MCF 10A (cell line): Measurements from ENCODE around the gene PYCARD. TPM values are rescaled to one million over a fixed set of nuclear protein-coding genes. Genes with fewer than 3 reads are reported as not detected.
A peak's percentile ranks its signal among the peaks of the same experiment; 100 is the strongest.

ENCODE experiments used
- BruUV-seq: library from RNA; stranded (reverse); fragments of 400-500 nt; replicated peaks from 2 replicates; lab custom pipeline; 2021; lab: Mats Ljungman, UMichigan
- CTCF ChIA-PET: fragments of 300-600 bp; sonication (Branson Sonifier 250); formaldehyde crosslinking; extraction: SDS; loops from one replicate; lab custom pipeline; 2021; ENCODE audit warnings: antibody characterized with exemption, inconsistent platforms; lab: Yijun Ruan, JAX
- POLR2A ChIA-PET: fragments of 300-600, 350-650 bp; sonication (Branson Sonifier 250); formaldehyde crosslinking; extraction: SDS; loops from one replicate; lab custom pipeline; 2020; ENCODE audit warnings: antibody characterized with exemption, inconsistent platforms; lab: Yijun Ruan, JAX
- DNase-seq: peaks from one replicate; pipeline ENCODE4 v3.0.0-alpha.2; 2018; ENCODE audit not compliant: unreplicated experiment
- H3K27ac Mint-ChIP-seq: one replicate; pipeline ENCODE4 v1.8.0; 2022; ENCODE audit warnings: mild to moderate bottlenecking, low read depth, mixed read lengths; ENCODE audit not compliant: unreplicated experiment
- H3K27me3 Mint-ChIP-seq: one replicate; pipeline ENCODE4 v1.8.0; 2022; ENCODE audit warnings: mixed read lengths; ENCODE audit not compliant: insufficient read depth, unreplicated experiment
- H3K36me3 Mint-ChIP-seq: one replicate; pipeline ENCODE4 v1.8.0; 2022; ENCODE audit warnings: mild to moderate bottlenecking, moderate library complexity, mixed read lengths; ENCODE audit not compliant: insufficient read depth, unreplicated experiment
- H3K4me1 Mint-ChIP-seq: one replicate; pipeline ENCODE4 v1.8.0; 2022; ENCODE audit warnings: mixed read lengths; ENCODE audit not compliant: insufficient read depth, unreplicated experiment
- H3K4me3 Mint-ChIP-seq: one replicate; pipeline ENCODE4 v1.8.0; 2022; ENCODE audit warnings: mild to moderate bottlenecking, moderate library complexity, mixed read lengths; ENCODE audit not compliant: unreplicated experiment
- H3K9me3 Mint-ChIP-seq: one replicate; pipeline ENCODE4 v1.8.0; 2022; ENCODE audit warnings: mixed read lengths; ENCODE audit not compliant: unreplicated experiment
- CTCF ChIP-seq: fragments of 200-600 bp; IDR thresholded peaks from one replicate; pipeline ENCODE4 v1.8.0; 2022; ENCODE audit warnings: antibody characterized with exemption, mild to moderate bottlenecking; ENCODE audit not compliant: unreplicated experiment
- intact Hi-C: fragments of 100-400 bp; cut with micrococcal nuclease; formaldehyde crosslinking; loops from 2 replicates; pipeline ENCODE4 v1.14.1; 2022
- total RNA-seq: library from RNA; stranded (reverse); gene quantifications from 2 replicates; pipeline ENCODE4 v1.2.3, GENCODE V29; 2022

PYCARD gene
- total RNA-seq, 1 experiment from 2014 or later = 0.47 TPM

GRCh38 chr16:31190818-31191444, 11.6 kb downstream of the PYCARD start:
- H3K9me3 Mint-ChIP-seq = no peaks in the 10 kb centered on the region
- intact Hi-C loops = no loop called here
- POLR2A ChIA-PET = interaction anchor here (0.6 to 2.7 kb wide), 5 partner anchors 8 to 192 kb away, joined by 3 to 22 read pairs (median 3); partner anchors contain the start of gene FUS
- H3K27ac Mint-ChIP-seq = no peak overlapping the region
- BruUV-seq = no TSS peak
- DNase-seq = no peak
- H3K27me3 Mint-ChIP-seq = no peaks in the 10 kb centered on the region
- no peak overlapping the region for H3K4me3 Mint-ChIP-seq
- H3K36me3 Mint-ChIP-seq = peaks cover 100% of the 10 kb centered on the region
- CTCF ChIA-PET = no interaction called here
- peaks cover 3% of the 10 kb centered on the region for H3K4me1 Mint-ChIP-seq
- TF ChIP-seq CTCF = no peak

GRCh38 chr16:31190061-31190460, 12.5 kb downstream of the PYCARD start:
- peak overlapping the region; percentile 54 for H3K27ac Mint-ChIP-seq
- no peak for DNase-seq
- no TSS peak for BruUV-seq
- peaks cover 8% of the 10 kb centered on the region for H3K4me1 Mint-ChIP-seq
- H3K27me3 Mint-ChIP-seq = no peaks in the 10 kb centered on the region
- TF ChIP-seq CTCF = no peak
- POLR2A ChIA-PET = interaction anchor here (0.9 to 2.7 kb wide), 2 partner anchors 10 to 21 kb away, joined by 3 to 22 read pairs; partner anchors contain the start of gene FUS
- CTCF ChIA-PET = interaction anchor here (0.6 to 1.0 kb wide), 5 partner anchors 10 to 48 kb away, joined by 3 to 4 read pairs (median 3); partner anchors contain the start of gene PYCARD
- H3K36me3 Mint-ChIP-seq = peaks cover 100% of the 10 kb centered on the region
- intact Hi-C loops = no loop called here
- H3K9me3 Mint-ChIP-seq = no peaks in the 10 kb centered on the region
- no peak overlapping the region for H3K4me3 Mint-ChIP-seq

- TF ChIP-seq CTCF = no peak
- ChIA-PET POLR2A (interaction anchor here (0.9 to 2.7 kb wide), 2 partner anchors 9 to 22 kb away, joined by 3 to 22 read pairs; partner anchors contain the start of gene FUS), CTCF (interaction anchor here (0.9 to 1.0 kb wide), 3 partner anchors 11 to 47 kb away, joined by 3 to 4 read pairs (median 3); no protein-coding TSS in a partner anchor)
- H3K27me3 Mint-ChIP-seq = no peaks in the 10 kb centered on the region
- H3K4me1 Mint-ChIP-seq = peaks cover 8% of the 10 kb centered on the region
- no peaks in the 10 kb centered on the region for H3K9me3 Mint-ChIP-seq
- DNase-seq = no peak
- H3K36me3 Mint-ChIP-seq = peaks cover 100% of the 10 kb centered on the region
- BruUV-seq = no TSS peak
- H3K4me3 Mint-ChIP-seq = no peak overlapping the region
- intact Hi-C loops = loop anchor here (10.0 kb wide), 1 partner anchor 505 kb away; no protein-coding TSS in a partner anchor
- H3K27ac Mint-ChIP-seq = peak overlapping the region; percentile 27
These were observed 13.2 kb downstream of the PYCARD start for GRCh38 chr16:31189412-31189778.
